MM.1S (cell line): ENCODE results near the gene ZBTB32.

Experiments
- CTCF ChIP-seq: fragments of 300-600 bp; sonication (generic); IDR thresholded peaks from 2 replicates; pipeline ENCODE4 v1.5.1; 2016; ENCODE audit warnings: antibody characterized with exemption, low read length, mixed read lengths
- EZH2 ChIP-seq: fragments of 300-600 bp; sonication (generic); optimal IDR thresholded peaks from 2 replicates; pipeline ENCODE3; 2017; ENCODE audit warnings: low read depth, mild to moderate bottlenecking, antibody characterized with exemption, low read length, mixed read lengths
- EZH2phosphoT487 ChIP-seq: fragments of 300-600 bp; sonication (generic); IDR thresholded peaks from 2 replicates; pipeline ENCODE4 v1.6.1; 2018; ENCODE audit warnings: antibody characterized with exemption, low read length

GRCh38 chr19:35746087-35746462 is 41.7 kb downstream of the ZBTB32 start:
- no peak for TF ChIP-seq CTCF
- TF ChIP-seq EZH2phosphoT487: no peak
- no peak for TF ChIP-seq EZH2
